ENCODE data around the gene SBK3.
"Not testable (repeated sequence)": the region's sequence is repeated elsewhere in the genome, so short reads cannot be mapped to it uniquely, and the experiment has no call there.

Gene SBK3

GRCh38 chr19:55576746-55577145 lies 31.4 kb upstream of the SBK3 start:
- no peak for DNase-seq (ENCODE audit: low read depth)

DNA sequence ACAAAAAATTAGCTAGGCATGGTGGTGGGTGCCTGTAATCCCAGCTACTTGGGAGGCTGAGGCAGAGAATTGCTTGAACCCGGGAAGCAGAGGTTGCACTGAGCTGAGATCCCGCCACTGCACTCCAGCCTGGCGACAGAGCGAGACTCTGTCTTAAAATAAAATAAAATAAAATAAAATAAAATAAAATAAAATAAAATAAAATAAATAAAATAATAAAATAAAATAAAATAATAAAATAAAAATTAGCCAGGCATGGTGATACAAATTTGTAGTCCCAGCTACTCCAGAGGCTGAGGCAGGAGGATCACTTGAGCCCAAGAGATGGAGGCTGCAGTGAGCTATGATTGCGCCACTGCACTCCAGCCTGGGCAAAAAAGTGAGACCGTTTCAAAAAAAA lies 28.6 kb upstream of the SBK3 start:
- DNase-seq (ENCODE audit: low read depth), result not testable (repeated sequence)

DNA sequence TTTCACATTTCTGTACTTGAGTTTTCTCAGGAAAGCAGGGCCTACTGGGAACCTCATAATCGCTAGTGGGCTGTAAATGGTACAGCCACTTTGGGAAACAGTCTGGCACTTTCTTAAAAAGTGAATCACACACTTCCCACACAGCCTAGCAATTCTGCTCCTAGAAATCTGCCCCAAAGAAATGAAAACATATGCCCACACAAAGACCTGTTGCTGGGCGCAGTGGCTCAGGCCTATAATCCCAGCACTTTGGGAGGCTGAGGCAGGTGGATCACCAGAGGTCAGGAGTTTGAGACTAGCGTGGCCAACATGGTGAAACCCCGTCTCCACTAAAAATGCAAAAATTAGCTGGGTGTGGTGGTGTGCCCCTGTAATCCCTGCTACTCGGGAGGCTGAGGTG lies 24.1 kb upstream of the SBK3 start:
- not testable (repeated sequence) for DNase-seq (ENCODE audit: low read depth)

DNA sequence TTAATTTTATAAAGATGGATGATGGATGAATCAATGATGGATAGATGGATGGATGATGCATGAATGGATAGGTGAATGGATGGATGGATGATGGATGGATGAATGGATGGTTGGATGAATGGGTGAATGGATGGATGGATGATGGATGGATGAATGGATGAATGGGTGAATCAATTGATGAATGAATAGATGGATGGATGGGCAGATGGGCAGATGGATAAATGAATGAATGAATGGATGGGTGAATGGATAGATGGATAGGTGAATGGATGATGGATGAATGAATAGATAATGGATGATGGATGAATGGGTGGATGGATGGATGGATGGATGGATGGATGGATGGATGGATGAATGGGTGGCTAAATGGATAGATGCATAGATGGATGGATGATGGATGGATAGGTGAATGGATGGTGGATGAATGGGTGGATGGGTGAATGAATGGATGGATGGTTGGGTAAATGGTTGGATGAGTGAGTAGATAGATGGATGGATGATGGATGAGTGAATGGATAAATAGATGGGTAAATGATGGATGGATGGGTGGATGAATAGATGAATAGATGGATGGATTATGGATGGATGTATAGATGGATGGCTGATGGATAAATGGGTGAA lies 22.5 kb upstream of the SBK3 start:
- DNase-seq (ENCODE audit: low read depth), result no peak

GRCh38 chr19:55566823-55567222 lies 21.5 kb upstream of the SBK3 start:
- no peak for DNase-seq (ENCODE audit: low read depth)

DNA sequence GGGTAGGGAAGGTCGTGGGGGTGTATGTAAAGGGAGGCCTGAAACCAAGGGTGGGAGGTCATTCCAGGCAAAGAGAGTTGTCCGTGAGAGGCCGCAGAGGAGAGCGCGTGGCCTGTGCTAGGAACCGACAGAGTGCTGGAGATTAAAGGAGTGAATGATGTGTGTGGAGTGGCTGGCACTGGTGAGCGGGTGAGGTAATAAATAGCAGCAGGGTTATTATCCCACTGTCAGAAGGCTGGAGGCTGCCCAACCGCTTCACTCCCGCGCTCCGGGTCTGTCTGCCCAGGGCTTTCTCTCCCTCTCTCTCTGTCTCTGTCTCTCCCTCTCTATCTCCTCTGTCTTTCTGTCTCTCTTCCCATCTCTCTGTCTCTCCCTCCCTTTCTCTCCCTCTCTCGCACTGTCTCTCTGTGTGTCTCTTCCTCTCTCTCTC lies 17.9 kb upstream of the SBK3 start:
- no peak for DNase-seq (ENCODE audit: low read depth)

DNA sequence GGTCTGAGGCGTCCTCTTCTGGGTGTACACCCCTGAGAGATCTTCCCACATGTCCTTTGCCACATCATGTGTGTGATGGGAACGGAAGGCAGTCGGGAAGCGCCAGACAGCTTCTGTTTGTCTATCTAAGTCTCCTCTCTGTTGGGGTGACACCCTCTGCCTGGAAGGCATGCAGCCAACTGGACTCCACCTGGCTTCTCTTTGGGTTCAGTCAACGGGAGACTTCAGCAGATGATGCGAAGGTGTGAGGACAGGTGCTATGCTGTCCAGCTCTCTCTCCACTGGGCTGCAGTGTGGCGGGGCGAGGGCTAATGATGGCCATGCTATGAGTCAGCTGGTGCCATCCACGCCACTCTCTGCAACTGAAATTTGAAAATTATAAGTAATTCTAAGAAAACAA lies 14.3 kb upstream of the SBK3 start:
- DNase-seq (ENCODE audit: low read depth), result no peak

GRCh38 chr19:55554741-55555152 lies 9.4 kb upstream of the SBK3 start:
- no peak for DNase-seq (ENCODE audit: low read depth)

GRCh38 chr19:55554302-55554701 lies 9.0 kb upstream of the SBK3 start:
- DNase-seq (ENCODE audit: low read depth), result no peak

DNA sequence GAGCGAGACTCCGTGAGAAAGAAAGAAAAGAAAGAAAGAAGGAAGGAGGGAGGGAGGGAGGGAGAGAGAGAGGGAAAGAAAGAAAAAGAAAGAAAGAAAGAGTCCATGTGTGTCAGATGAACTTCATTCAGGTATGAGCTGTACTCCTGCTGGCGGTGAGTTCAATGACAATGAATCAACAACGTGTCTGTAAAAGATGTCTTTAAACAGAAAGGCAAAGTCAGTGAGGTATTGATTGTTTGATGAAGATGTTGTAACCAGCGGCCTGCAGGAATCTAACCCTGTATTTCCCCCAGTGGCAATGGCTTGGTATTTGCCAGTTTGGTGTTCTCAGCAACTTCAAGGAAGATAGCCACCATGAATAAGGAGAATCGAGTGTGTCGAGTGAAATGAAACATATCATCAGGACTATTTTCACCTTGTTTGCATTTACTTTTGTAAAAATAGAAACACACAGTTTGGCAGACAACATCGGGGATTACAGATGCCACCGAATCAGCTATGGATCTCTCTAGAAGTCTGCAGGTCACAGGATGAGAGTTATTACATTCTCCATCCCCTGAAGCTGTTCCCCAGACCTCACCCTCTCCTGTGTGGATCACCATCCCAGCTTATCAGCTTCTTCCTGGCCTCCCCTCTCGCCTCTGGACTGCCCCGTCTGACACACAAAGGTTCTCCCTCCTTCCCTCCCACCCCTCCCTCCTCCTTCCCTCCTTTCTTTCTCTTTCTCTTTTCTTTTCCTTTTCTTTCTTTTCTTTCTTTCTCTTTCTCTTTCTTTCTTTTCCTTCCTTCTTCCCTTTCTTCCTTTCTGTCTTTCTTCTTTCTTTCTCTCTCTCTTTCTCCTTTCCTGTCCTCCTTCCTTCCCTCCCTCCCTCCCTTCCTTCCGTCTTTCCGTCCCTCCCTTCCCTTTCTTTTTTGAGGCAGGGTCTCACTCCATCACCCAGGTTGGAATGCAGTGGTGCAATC lies 8.2 kb upstream of the SBK3 start:
- DNase-seq (ENCODE audit: low read depth), result no peak

- DNase-seq (ENCODE audit: low read depth), result no peak
Measured at GRCh38 chr19:55552620-55553019, 7.3 kb upstream of the SBK3 start.

DNA sequence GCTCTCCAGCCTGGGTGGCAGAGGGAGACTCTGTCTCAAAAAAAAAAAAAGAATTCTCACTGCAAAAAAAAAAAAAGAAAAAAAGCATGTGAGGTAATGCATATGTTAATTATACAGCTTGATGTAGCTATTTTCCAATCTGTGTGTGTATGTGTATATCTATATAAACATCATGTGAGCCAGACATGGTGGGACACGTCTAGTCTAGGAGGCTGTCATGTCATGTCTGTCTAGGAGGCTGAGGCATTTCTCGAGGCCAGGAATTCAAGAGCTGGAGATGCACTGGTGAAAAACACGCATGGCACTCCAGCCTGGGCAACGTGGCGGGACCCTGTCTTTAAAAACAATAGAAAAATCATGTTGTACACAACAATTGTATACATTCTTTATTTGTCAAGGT lies 6.9 kb upstream of the SBK3 start:
- no peak for DNase-seq (ENCODE audit: low read depth)

- no peak for DNase-seq (ENCODE audit: low read depth)
Measured at GRCh38 chr19:55550321-55550650, 4.9 kb upstream of the SBK3 start.

DNA sequence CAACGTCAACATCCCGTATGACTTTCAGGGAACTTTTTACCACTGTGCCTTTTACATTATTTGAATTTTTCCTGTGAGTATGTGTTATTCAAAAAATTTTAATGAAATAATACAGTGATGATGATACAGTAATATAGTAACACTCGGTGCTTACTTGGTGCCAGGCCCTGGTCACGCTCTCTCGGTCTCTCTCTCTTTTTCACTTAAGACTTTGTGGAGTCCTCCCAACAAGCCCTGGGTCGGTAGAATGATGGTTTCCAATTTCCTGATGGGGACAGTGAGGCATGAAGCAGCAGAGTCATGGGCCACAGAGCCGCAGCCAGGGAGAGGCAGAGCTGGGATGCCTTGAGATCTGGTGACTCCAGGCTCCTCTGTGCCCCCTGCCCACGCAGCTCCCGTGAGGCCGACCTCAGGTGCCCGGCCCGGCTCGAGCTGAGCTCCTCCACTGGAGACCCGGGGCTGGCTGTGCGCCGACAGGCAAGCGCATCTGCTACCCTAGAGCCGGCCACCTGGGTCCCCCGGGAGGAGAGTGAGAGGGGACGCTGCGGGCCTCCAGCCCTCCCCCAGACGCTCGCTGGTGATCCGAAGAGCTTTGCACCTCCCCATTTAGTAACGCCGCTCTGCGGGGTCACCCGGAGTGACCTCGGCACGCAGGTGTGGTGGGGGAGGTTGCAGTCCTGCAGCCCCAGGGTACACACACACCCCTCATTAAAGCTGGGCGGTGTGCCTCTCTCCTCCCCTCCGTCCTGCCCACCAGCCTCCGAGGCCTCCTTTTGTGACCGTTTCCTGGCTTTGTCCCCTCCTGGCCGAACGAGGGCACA lies 4.4 kb upstream of the SBK3 start:
- no peak for DNase-seq (ENCODE audit: low read depth)

DNA sequence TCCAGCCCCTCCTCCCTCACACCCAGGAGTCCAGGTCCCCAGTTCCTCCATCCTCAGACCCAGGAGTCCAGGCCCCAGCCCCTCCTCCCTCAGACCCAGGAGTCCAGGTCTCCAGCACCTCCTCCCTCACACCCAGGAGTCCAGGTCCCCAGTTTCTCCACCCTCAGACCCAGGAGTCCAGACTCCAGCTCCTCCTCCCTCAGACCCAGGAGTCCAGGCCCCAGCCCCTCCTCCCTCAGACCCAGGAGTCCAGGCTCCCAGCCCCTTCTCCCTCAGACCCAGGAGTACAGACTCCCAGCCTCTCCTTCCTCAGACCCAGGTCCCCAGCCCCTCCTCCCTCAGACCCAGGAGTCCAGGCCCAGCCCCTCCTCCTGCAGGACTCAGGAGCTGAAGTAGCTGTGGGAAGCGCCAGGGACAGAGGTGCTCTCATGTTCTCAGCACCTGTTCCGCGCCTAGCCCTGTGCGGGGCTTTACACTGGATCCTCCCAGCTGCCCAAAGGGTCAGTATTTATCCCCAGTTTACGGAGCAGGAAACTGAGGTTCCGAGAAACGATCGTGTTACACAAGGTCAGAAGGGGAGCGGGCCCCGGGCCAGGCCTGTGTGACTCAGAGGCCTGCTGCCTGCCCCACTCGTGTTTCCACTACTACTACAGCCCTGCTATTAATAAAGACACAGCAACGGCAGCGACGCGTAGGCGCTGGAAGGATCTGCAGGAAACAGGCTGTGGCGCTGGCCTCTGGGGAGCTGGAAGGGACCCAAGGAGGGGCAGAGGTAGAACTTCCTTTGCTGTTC lies 1.7 kb upstream of the SBK3 start:
- no peak for DNase-seq (ENCODE audit: low read depth)

DNA sequence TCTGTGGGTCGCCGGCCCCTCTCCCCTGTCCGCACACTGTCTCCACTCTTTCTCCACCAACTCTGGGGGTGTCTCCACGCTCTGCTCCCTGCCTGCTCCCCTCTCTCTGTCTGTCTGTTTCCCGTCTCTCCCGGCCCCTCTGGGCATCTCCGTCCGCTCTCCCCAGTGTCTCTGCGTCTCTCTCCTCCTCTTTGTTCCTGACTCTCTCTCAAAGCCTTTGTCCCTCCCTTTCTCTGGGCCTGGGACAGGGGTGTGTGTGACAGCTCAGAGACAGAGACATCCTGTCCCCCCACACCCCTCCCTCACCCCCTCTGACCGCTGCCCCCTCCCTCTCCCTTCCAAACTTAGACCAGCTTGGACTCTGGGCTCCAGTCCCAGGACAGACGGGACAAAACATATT lies 668 bp upstream of the SBK3 start:
- DNase-seq (ENCODE audit: low read depth), result no peak

DNA sequence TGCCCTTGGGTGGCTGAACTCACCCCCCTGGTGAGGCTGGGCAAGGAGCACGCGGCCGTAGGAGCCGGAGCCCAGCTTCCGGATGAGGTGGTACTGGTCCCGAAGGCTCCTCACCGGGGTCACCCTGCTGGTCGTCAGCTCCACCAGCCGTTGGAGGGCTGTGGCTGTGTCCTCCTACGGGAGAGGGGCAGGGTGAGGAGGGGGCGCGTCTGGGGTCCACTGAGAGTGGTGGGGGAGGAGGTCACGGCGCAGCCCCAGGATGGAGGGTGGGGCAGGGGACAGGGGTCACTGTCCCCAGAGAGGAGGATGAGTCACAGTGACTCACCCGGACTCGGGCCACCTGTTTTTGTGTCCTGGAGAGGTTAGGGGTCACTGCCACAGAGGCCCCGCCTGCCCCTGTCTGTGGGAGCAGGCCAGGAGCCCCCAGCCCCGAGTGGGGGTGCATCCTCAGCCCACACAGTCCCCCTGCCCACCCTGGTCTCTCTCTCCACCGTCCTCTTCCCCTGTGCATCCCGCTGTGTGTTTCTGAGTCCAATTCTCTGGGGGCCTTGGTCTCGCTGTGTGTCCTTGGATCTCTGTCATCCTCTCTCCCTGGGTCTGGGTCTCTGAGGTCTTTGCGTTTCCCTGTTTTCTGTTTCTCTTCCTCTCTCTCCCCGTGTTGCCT lies 435 bp downstream of the SBK3 start:
- no peak for DNase-seq (ENCODE audit: low read depth)

- no peak for DNase-seq (ENCODE audit: low read depth)
Measured at GRCh38 chr19:55544014-55544413, 1.3 kb downstream of the SBK3 start.

DNA sequence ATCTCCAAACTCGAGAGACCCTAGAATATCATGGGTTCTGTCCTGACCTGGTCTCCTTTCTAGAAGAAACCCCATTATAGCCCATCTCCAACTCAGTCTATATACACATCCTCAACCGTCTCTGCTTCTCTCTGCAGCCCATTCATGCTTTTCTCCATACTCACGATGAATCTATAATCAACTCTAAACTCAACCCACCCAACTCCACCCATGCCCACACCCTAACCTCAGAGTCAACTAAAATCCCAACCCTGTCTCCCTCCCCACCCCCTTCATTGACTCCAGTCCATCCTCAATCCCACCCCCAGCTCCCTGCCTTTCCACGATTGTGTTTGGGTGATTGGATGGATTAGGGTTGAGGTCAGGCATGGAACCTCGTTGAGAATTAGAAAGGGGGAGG lies 1.8 kb downstream of the SBK3 start:
- no peak for DNase-seq (ENCODE audit: low read depth)

GRCh38 chr19:55542292-55542855 lies 3.0 kb downstream of the SBK3 start:
- no peak for DNase-seq (ENCODE audit: low read depth)

DNA sequence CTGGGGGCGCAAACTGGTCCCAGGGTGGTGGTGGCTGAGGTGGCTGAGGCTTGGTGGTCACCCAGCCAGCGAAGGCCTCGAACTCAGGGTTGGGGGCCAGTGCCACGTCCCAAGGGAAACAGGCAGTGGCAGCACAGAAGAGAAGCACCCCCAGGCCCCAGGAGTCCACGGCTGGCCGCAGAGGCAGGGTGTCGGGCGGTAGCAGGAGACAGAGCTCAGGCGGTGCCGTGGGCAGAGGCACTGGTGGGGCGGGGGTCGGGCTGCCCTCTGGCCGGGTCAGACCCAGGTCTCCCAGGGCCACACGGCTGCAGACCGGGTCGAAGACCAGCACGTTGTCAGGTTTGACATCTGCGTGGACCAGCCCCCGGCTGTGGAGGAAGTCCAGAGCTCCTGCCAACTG lies 4.3 kb downstream of the SBK3 start:
- no peak for DNase-seq (ENCODE audit: low read depth)

Measured in CMK (cell line).